ENCODE data around the gene CREB5. TPM values are rescaled to one million over a fixed set of nuclear protein-coding genes. Genes with fewer than 3 reads are reported as not detected.

The CREB5 gene
- total and polyA plus RNA-seq, 2 donors (not counting 3 experiments of a cell fraction or from before 2014, with no cell fraction given) = 19.6 to 28.4 TPM

- dilution Hi-C loops (cut with MboI; ENCODE audit: extremely low pct_ligation_motif_present, low sequenced_read_pairs) = no loop called here
Measured at GRCh38 chr7:28790467-28790866, 378.1 kb downstream of the CREB5 start.

More at GRCh38 chr7:28790467-28790866, 378.1 kb downstream of the CREB5 start:
- Histone ChIP-seq H3K27me3 (ENCODE audit: control insufficient read depth in 2 of 2, insufficient read depth in 2 of 2, low read length in 2 of 2) (no peaks in the 10 kb centered on the region), H3K4me1 (ENCODE audit: control insufficient read depth, extremely low read depth, insufficient read depth, low read length) (no peaks in the 10 kb centered on the region), H3K27ac (ENCODE audit: insufficient read depth, low read depth, low read length) (no peak overlapping the region), H3K9me3 (replicated peaks; ENCODE audit: control insufficient read depth, insufficient read depth, low read length) (no peaks in the 10 kb centered on the region), H3K4me2 (ENCODE audit: insufficient read depth, low read length) (no peak overlapping the region), H3K9ac (replicated peaks; ENCODE audit: extremely low read depth, insufficient read depth, low read length) (no peak overlapping the region), H4K20me1 (replicated peaks; ENCODE audit: control insufficient read depth, extremely low read depth, insufficient read depth, low read length) (no peaks in the 10 kb centered on the region), H3K36me3 (ENCODE audit: control insufficient read depth in 2 of 2, extremely low read depth in 1 of 2, insufficient read depth in 2 of 2, low read length in 2 of 2) (peaks cover 0 to 1% of the 10 kb centered on the region in 2 experiments), H3K9me1 (replicated peaks; ENCODE audit: control insufficient read depth, extremely low read depth, insufficient read depth, low read length) (no peaks in the 10 kb centered on the region), H3K79me2 (ENCODE audit: control insufficient read depth, insufficient read depth, low read length) (no peaks in the 10 kb centered on the region), H3K4me3 (replicated peaks in 1 of 3; ENCODE audit: insufficient read depth in 1 of 3, low read depth in 1 of 3, low read length in 3 of 3) (no peak overlapping the region), H2AFZ (ENCODE audit: low read depth, low read length) (no peak overlapping the region)
- ChIA-PET POLR2A (no interaction called here), CTCF (interaction anchor here (1.6 kb wide), 1 partner anchor 13 kb away, joined by 3 read pairs; no protein-coding TSS in a partner anchor)
- intact Hi-C loops (cut with micrococcal nuclease) = no loop called here
- no peak for DNase-seq (ENCODE audit: low read depth, low spot score)
- no peak for FAIRE-seq
- TF ChIP-seq POLR2AphosphoS5 (IDR thresholded peaks at IDR 0.05; ENCODE audit: insufficient read depth, low read depth, low read length) = no peak
- TF ChIP-seq JUN (IDR thresholded peaks at IDR 0.05; ENCODE audit: borderline replicate concordance, insufficient read depth, insufficient read length, low read depth) = no peak
- no peak for TF ChIP-seq GATA2 (IDR thresholded peaks at IDR 0.05; ENCODE audit: insufficient read depth, insufficient read length, low read depth, low read length)
- no peak for TF ChIP-seq FOS (IDR thresholded peaks at IDR 0.05; ENCODE audit: borderline replicate concordance, insufficient read depth, low read length)
- no peak for TF ChIP-seq POLR2A (IDR thresholded peaks at IDR 0.05; ENCODE audit: low read depth, low read length)
- no peak for TF ChIP-seq MYC (IDR thresholded peaks at IDR 0.05; ENCODE audit: low read depth, low read length)
- no peak for TF ChIP-seq MAX (IDR thresholded peaks at IDR 0.05; ENCODE audit: insufficient read depth, insufficient read length)
- no peak for TF ChIP-seq CTCF (IDR thresholded peaks at IDR 0.05; ENCODE audit: extremely low read depth in 1 of 2, insufficient read depth in 1 of 2, low read depth in 1 of 2, low read length in 2 of 2)
- TF ChIP-seq EZH2 (IDR thresholded peaks at IDR 0.05; ENCODE audit: borderline replicate concordance, low read depth, low read length, severe bottlenecking) = no peak
- no TSS peak for BruUV-seq (replicated peaks)

All from endothelial cell of umbilical vein (primary cell).